Measurements from ENCODE around the gene DSCAML1. TPM values are rescaled to one million over a fixed set of nuclear protein-coding genes. Genes with fewer than 3 reads are reported as not detected.

The DSCAML1 gene
- total and polyA plus RNA-seq, 2 experiments from 2014 or later, result not detected

DNA sequence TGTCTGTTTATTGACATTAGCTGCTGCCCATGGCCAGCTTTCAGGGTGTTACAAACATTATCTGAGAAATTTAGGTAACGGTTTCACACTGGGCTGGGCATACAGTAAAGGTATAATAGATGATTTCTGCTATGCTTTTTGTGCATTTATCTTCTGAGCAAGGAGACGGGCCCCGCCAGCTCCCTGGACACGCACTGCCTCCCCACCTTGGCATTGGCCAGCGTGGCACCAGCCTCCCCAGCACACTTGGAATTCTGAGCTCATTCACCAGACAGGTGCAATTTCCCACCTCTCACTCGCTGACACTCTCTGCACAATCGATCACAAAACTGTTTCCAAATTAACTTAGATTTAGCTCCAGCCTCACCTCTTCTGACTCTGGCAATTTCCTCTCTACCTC is 246.6 kb downstream of the DSCAML1 start:
- Histone ChIP-seq H3K27ac (no peak overlapping the region), H3K9me3 (ENCODE audit: low read depth) (no peaks in the 10 kb centered on the region), H3F3A (ENCODE audit: insufficient read depth) (no peaks in the 10 kb centered on the region), H3K4me1 (ENCODE audit: insufficient read depth) (no peaks in the 10 kb centered on the region), H4K20me1 (ENCODE audit: insufficient read depth) (no peaks in the 10 kb centered on the region), H3K4me3 (no peak overlapping the region), H3K4me2 (ENCODE audit: unreplicated experiment) (no peak overlapping the region), H3K36me3 (ENCODE audit: low read depth) (no peaks in the 10 kb centered on the region), H3K9ac (no peak overlapping the region), H2AFZ (no peak overlapping the region), H3K9me2 (ENCODE audit: insufficient read depth) (no peaks in the 10 kb centered on the region), H3K79me2 (ENCODE audit: insufficient read depth) (no peaks in the 10 kb centered on the region), H3K27me3 (replicated peaks; ENCODE audit: insufficient read depth) (peaks cover 14% of the 10 kb centered on the region)
- TF ChIP-seq EZH2phosphoT487 (IDR thresholded peaks at IDR 0.05; ENCODE audit: insufficient read depth, low read depth) (no peak), EZH2 (IDR thresholded peaks at IDR 0.05; ENCODE audit: insufficient read depth, poor library complexity, severe bottlenecking) (no peak)
- 33 to 49% methylated on average over 7 of the region's 7 CpGs for WGBS, 2 experiments (ENCODE audit: low coverage in 1 of 2, low lambda C conversion rate in 2 of 2, missing lambda C conversion rate in 2 of 2)
- in situ Hi-C loops (cut with MboI), result no loop called here
- DNase-seq, result no peak

DNA sequence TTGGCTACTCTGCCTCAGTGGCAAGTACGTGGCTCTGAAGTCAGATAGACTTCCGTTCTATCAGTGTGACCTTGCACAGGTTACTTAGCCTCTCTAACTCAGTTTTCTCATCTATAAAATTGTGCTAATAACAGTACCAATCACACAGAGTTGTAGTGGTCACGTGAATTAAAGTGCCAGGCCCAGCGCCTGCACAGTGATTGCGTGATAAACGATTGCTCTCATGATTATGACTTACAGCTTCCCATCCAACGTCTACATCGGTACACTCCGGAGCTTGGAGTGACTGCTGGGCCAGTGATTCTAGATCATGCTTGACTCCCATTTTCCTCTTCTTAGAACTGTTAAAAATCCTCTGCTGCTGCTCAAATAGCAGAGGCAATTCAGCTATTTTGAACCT is 247.6 kb downstream of the DSCAML1 start:
- peaks cover 8% of the 10 kb centered on the region for H3K27me3 ChIP-seq (replicated peaks; ENCODE audit: insufficient read depth)
- no peak overlapping the region for H3K27ac ChIP-seq
- H3K36me3 ChIP-seq (ENCODE audit: low read depth), result no peaks in the 10 kb centered on the region
- H3K9ac ChIP-seq, result no peak overlapping the region
- 70 to 72% methylated on average over 9 of the region's 9 CpGs for WGBS, 2 experiments (ENCODE audit: low coverage in 1 of 2, low lambda C conversion rate in 2 of 2, missing lambda C conversion rate in 2 of 2)
- H3K4me1 ChIP-seq (ENCODE audit: insufficient read depth), result no peaks in the 10 kb centered on the region
- H3K9me2 ChIP-seq (ENCODE audit: insufficient read depth), result no peaks in the 10 kb centered on the region
- no peak for DNase-seq
- no peaks in the 10 kb centered on the region for H3F3A ChIP-seq (ENCODE audit: insufficient read depth)
- no peak overlapping the region for H2AFZ ChIP-seq
- in situ Hi-C loops (cut with MboI), result no loop called here
- no peak overlapping the region for H3K4me3 ChIP-seq
- no peaks in the 10 kb centered on the region for H3K9me3 ChIP-seq (ENCODE audit: low read depth)
- no peaks in the 10 kb centered on the region for H4K20me1 ChIP-seq (ENCODE audit: insufficient read depth)
- H3K4me2 ChIP-seq (ENCODE audit: unreplicated experiment), result no peak overlapping the region
- TF ChIP-seq EZH2 (IDR thresholded peaks at IDR 0.05; ENCODE audit: insufficient read depth, poor library complexity, severe bottlenecking) (no peak), EZH2phosphoT487 (IDR thresholded peaks at IDR 0.05; ENCODE audit: insufficient read depth, low read depth) (no peak)
- H3K79me2 ChIP-seq (ENCODE audit: insufficient read depth), result no peaks in the 10 kb centered on the region

DNA sequence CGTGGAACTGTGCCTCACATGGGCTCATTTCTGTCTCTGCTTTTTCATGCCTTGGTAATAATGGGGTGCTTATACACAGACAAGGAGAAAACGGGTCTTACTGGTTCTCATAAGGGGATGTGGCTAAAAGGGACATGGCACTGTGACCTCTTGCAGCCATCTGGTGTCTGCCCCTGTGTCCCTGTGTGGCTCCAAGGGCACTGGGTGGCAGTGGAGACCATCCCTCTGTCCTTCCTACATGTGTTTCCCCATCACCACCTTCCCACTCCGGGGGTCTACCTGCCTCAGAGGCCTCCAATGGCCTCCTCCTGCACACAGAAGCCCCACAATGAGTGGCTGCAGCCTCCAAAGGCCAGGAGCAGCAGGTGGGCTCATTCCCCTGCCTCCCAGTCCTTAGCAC is 248.1 kb downstream of the DSCAML1 start:
- in situ Hi-C loops (cut with MboI), result no loop called here
- Histone ChIP-seq H3F3A (ENCODE audit: insufficient read depth) (no peaks in the 10 kb centered on the region), H2AFZ (no peak overlapping the region), H3K36me3 (ENCODE audit: low read depth) (no peaks in the 10 kb centered on the region), H3K27me3 (replicated peaks; ENCODE audit: insufficient read depth) (peaks cover 8% of the 10 kb centered on the region), H3K9me3 (ENCODE audit: low read depth) (no peaks in the 10 kb centered on the region), H3K79me2 (ENCODE audit: insufficient read depth) (no peaks in the 10 kb centered on the region), H3K4me2 (ENCODE audit: unreplicated experiment) (no peak overlapping the region), H3K9me2 (ENCODE audit: insufficient read depth) (no peaks in the 10 kb centered on the region), H4K20me1 (ENCODE audit: insufficient read depth) (no peaks in the 10 kb centered on the region), H3K4me3 (no peak overlapping the region), H3K9ac (no peak overlapping the region), H3K4me1 (ENCODE audit: insufficient read depth) (no peaks in the 10 kb centered on the region), H3K27ac (no peak overlapping the region)
- TF ChIP-seq EZH2phosphoT487 (IDR thresholded peaks at IDR 0.05; ENCODE audit: insufficient read depth, low read depth), result no peak
- no peak for TF ChIP-seq EZH2 (IDR thresholded peaks at IDR 0.05; ENCODE audit: insufficient read depth, poor library complexity, severe bottlenecking)
- DNase-seq, result no peak
- 32 to 34% methylated on average over 3 of the region's 3 CpGs for WGBS, 2 experiments (ENCODE audit: low coverage in 1 of 2, low lambda C conversion rate in 2 of 2, missing lambda C conversion rate in 2 of 2)

DNA sequence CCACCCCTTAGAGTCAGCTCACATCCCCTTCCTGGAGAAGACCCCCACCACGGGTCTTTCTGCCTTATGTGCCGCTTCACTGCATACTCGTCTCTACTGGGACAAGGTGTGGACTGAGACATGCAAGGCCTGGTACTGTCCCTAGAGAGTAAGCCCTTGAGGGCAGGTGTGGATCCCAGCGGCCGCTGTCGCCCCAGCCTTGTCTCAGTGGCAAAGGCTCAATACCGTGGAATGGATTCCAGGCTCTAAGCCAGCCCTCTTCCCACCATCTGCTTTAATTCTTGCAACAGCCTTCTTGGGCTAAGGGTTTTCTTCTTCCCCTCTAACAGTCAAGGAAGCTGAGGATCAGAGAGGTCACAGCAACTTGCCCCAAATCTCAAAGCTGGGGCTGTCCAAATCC is 249.1 kb downstream of the DSCAML1 start:
- H3K36me3 ChIP-seq (ENCODE audit: low read depth), result no peaks in the 10 kb centered on the region
- in situ Hi-C loops (cut with MboI), result no loop called here
- no peaks in the 10 kb centered on the region for H4K20me1 ChIP-seq (ENCODE audit: insufficient read depth)
- WGBS, 2 experiments (ENCODE audit: low coverage in 1 of 2, low lambda C conversion rate in 2 of 2, missing lambda C conversion rate in 2 of 2), result 60 to 65% methylated on average over 7 of the region's 7 CpGs
- no peak overlapping the region for H3K9ac ChIP-seq
- no peaks in the 10 kb centered on the region for H3K9me3 ChIP-seq (ENCODE audit: low read depth)
- H3K4me3 ChIP-seq, result no peak overlapping the region
- H2AFZ ChIP-seq, result no peak overlapping the region
- H3F3A ChIP-seq (ENCODE audit: insufficient read depth), result no peaks in the 10 kb centered on the region
- peaks cover 16% of the 10 kb centered on the region for H3K27me3 ChIP-seq (replicated peaks; ENCODE audit: insufficient read depth)
- no peak for DNase-seq
- H3K79me2 ChIP-seq (ENCODE audit: insufficient read depth), result no peaks in the 10 kb centered on the region
- no peak for TF ChIP-seq EZH2 (IDR thresholded peaks at IDR 0.05; ENCODE audit: insufficient read depth, poor library complexity, severe bottlenecking)
- no peak for TF ChIP-seq EZH2phosphoT487 (IDR thresholded peaks at IDR 0.05; ENCODE audit: insufficient read depth, low read depth)
- no peaks in the 10 kb centered on the region for H3K9me2 ChIP-seq (ENCODE audit: insufficient read depth)
- no peaks in the 10 kb centered on the region for H3K4me1 ChIP-seq (ENCODE audit: insufficient read depth)
- no peak overlapping the region for H3K4me2 ChIP-seq (ENCODE audit: unreplicated experiment)
- no peak overlapping the region for H3K27ac ChIP-seq
